Cardiac fibroblast (primary cell): ENCODE measurements around the gene OASL.
"Not testable (repeated sequence)": the region's sequence is repeated elsewhere in the genome, so short reads cannot be mapped to it uniquely, and the experiment has no call there.

Experiments
- DNase-seq, 2 donors: peaks; one replicate each; pipeline versions ENCODE4 v3.0.0 to v3.0.0-alpha.2; 2010; ENCODE audit warnings: low read depth in 2 of 2
- H3K4me3 ChIP-seq, 2 donors: replicated peaks in 1 of 2; 1 replicate in 1 of 2; 2 replicates in 1 of 2; pipeline ENCODE4 v1.5.1; 2011; ENCODE audit warnings: low read depth in 2 of 2, low read length in 2 of 2, mild to moderate bottlenecking in 2 of 2, moderate library complexity in 1 of 2
- CTCF ChIP-seq: IDR thresholded peaks from one replicate; pipeline ENCODE4 v1.5.1; 2011; ENCODE audit warnings: low read depth, mild to moderate bottlenecking, low read length, inconsistent platforms

OASL gene

GRCh38 chr12:121085069-121085468, 46.0 kb upstream of the OASL start:
- TF ChIP-seq CTCF: no peak
- DNase-seq: no peak
- no peak overlapping the region for H3K4me3 ChIP-seq

- TF ChIP-seq CTCF: no peak
- H3K4me3 ChIP-seq: no peak overlapping the region
- no peak for DNase-seq
Measured at GRCh38 chr12:121084229-121084628, 45.2 kb upstream of the OASL start.

- no peak for DNase-seq
- H3K4me3 ChIP-seq: no peak overlapping the region
- TF ChIP-seq CTCF: no peak
Measured at GRCh38 chr12:121080909-121081308, 41.9 kb upstream of the OASL start.

- no peak for DNase-seq
- H3K4me3 ChIP-seq: no peak overlapping the region
- TF ChIP-seq CTCF: no peak
Measured at GRCh38 chr12:121079736-121080272, 40.8 kb upstream of the OASL start.

- H3K4me3 ChIP-seq, DNase-seq: not testable (repeated sequence)
Measured at GRCh38 chr12:121077440-121077839, 38.4 kb upstream of the OASL start.

GRCh38 chr12:121075911-121076310, 36.9 kb upstream of the OASL start:
- DNase-seq, H3K4me3 ChIP-seq: not testable (repeated sequence)

- no peak overlapping the region for H3K4me3 ChIP-seq
Measured at GRCh38 chr12:121072147-121072546, 33.1 kb upstream of the OASL start.

More at GRCh38 chr12:121072147-121072546, 33.1 kb upstream of the OASL start:
- no peak for DNase-seq
- no peak for TF ChIP-seq CTCF
